Renal pelvis (tissue), 4 donors: ENCODE data around the gene DDIT3. TPM values are rescaled to one million over a fixed set of nuclear protein-coding genes. Genes with fewer than 3 reads are reported as not detected.

ENCODE experiments used
- DNase-seq: peaks from one replicate; pipeline ENCODE4 v3.0.0-alpha.2; 2013
- polyA plus RNA-seq, 3 donors: library from polyadenylated mRNA; unstranded; fragments of 120-200 nt; gene quantifications; one replicate each; pipeline ENCODE4 v1.2.1, GENCODE V29; 2013; ENCODE audit not compliant: insufficient read length in 3 of 3

DDIT3 gene
- polyA plus RNA-seq, 3 donors, result 27.5 to 31.3 (median 31.2) TPM

DNA sequence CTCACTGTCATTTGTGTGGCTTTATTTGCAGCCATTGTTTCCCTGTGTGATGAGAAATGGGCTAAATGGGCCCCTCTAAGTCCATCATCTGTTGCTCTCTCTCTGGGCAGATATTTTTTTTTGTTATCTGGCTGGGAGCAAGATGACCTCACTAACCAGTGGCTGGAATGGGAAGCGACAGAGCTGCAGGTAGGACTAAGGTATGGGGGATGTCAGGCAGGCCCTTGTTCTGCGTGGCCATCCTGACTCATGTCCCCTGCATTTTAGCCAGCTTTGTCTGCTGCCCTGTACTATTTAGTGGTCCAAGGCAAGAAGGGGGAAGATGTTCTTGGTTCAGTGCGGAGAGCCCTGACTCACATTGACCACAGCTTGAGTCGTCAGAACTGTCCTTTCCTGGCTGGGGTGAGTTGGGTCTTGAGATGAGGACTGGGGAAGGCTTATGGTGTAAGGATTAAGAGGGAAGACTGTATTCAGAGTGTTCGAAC, 31.1 kb downstream of the DDIT3 start:
- DNase-seq, result no peak

DNA sequence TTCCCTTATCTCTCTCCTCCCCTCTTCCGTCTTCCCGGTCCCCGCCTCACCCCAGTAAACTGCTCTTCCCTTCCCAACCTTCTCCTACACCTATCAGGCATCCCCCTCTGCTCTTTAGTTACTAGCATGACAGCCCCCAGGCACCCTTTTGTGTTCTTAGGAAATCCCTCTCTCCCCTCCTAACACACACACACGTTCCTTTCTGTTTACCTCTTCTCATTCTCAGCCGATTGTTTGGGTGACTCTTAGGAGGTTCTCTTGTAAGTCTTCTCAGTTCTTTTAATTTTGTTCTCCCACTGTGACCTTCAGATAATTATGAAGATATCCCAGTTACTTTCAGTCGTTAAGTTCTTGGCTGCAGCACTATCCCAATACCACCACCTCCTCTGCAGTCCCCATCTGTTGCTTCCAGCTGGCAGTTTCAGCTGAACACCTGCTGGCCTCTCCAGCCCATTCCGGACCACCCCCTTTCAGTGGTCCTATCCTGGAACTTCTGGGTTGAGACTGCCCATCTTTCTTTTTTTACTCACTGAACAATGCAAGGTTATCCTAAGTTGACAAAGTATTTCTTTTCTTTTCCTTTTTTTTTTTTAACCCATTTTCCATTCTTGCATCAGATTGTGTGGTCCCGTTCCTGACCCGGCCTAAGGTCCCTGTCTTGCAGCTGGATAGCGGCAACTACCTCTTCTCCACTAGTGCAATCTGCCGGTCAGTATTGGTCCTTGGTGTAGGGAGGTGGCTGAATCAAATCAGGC, 31.7 kb downstream of the DDIT3 start:
- no peak for DNase-seq

DNA sequence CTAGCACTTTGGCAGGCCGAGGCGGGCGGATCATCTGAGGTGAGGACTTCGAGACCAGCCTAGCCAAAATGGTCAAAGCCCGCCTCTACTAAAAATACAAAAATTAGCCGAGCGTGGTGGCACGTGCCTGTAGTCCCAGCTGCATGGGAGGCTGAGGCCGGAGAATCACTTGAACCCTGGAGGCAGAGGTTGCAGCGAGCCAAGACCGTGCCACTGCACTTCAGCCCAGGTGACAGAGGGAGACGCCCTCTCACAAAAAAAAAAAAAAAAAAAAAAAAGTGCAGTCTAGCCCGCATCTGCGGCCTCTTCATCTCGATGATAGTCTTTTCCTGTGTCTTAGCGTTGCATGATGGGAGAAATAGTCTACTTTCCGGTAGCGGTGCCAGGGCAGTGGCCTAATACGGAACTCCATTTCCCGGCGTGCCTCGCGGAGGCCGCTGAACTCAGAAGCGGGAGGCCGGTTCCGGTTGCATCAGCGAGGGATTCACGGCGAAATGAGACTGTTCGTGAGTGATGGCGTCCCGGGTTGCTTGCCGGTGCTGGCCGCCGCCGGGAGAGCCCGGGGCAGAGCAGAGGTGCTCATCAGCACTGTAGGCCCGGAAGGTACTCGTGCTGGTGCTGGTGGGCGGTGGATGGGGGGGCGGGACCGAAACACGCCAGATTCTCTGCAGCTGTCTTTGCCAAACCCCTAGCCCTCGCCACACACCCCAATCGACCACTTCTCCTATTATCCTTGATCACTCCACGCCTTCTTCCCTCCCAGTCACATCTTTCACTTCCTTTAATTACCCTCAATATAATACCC, 32.5 kb downstream of the DDIT3 start, which contains the start of gene MARS1:
Gene MARS1 (plus strand): TSS at position 472 of the 805 bp plus-strand sequence. CDS start 23 bp downstream, at position 495.
- DNase-seq, result peak; percentile 96

DNA sequence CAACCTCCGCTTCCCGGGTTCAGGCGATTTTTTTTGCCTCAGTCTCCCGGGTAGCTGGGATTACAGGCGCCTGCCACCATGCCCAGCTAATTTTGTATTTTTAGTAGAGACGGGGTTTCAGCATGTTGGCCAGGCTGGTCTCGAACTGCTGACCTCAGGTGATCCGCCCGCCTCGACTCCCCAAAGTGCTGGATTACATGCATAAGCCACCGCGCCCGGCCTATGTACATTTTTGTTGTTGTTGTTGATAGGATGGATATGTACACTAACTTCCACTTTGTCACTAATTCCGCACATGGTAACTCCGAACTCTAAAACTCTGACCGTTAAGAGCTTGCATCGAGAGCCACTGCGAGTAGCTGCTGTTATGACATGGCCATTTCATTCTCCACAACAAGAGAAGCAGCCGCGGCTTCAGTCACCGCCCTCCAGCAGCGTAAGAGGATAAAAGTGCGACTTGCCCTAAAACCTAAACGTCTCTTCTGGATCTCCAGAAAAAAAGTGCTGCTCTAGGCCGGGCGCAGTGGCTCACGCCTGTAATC, 33.2 kb downstream of the DDIT3 start:
- DNase-seq, result no peak

DNA sequence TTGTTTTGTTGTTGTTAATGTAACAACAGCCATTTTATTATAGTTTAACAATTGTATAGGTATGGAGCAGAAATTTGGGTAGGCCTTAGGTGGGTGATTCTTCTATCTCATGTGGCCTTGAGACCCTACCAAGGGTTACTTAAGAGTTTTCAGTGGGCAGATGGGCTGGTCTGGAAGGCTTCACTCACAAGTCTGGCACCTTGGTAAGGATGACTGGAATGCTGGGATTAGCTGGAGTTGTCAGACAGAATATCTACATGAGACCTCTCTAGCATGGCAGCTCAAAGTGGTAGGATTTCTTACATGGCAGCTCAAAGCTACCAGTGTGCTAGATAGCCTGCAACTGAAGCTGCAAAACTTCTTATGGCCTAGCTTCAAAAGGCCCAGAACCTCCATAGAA, 34.6 kb downstream of the DDIT3 start:
- DNase-seq, result no peak

DNA sequence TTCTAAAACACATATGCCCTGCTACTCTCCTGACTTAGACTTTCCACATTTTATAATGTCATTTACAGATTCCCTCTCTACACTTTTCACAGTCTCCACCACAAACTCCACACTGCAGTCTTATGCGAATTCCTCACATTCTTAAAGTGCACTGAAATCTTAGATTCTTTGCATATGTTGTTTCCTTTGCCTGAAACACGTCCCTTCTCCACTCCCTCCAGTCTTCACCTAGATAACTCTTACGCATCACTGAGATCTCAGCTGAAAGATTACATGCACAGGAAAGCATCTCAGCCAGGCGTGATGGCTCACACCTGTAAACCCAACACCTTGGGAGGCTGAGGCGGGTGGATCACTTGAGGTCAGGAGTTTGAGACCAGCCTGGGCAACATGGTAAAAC, 36.8 kb downstream of the DDIT3 start:
- DNase-seq, result no peak

DNA sequence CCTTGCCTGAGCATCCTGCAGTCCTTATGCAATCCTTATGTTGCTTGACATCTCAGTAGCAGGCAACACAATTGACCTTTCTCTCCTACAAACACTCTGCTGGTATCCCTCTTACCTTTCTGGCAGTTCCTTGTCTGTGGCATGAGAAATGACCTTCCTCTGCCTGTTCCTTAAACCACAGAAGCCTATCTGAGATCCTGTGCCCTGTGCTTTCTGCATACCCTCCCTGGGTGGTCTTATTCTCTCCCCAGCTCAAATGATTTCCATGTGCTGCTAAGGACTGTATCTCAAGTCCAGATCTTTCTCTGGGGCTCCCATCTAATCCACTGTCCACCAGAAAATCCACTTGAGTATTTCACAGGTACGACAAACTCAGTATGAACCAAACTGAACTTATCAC, 38.6 kb downstream of the DDIT3 start:
- DNase-seq, result no peak

DNA sequence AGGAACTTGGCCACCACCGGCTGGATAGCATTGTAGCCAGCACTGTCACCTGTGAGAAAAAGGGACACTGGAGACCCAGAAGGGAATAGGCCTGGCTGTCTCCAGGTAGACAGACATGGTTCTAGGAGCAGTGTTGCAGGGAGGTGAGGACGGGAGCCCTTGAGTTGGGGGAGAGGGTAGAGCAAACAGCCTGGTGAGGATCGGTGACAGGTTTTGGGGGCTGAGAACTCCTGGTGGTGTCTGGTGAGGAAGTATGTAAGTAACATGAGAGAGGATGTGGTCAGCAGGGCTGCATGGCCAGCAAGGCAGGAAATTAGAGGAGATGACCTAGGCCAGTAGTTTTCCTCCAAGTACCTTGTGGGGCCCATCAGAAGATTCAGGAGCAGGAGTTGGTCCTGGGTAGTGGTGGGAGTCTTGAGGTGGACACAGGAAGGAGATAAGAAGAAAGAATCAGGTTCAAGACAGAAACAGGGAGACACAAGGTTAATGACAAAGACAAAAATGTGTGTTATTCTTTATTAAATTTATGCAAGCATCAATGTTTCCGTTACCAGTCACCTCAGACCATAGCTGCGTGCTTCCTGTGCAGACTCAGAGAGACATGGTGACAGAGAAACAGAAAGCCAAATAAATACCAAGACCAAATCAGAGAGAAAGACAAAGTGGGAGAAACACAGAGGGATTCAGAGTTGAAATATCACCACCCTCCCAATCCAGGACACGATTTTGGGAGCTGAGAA, 40.8 kb downstream of the DDIT3 start, which contains the start of gene ARHGAP9:
Gene ARHGAP9 (minus strand): TSS at position 491 of the 740 bp plus-strand sequence. CDS start 460 bp downstream, at position 31.
- DNase-seq, result no peak

DNA sequence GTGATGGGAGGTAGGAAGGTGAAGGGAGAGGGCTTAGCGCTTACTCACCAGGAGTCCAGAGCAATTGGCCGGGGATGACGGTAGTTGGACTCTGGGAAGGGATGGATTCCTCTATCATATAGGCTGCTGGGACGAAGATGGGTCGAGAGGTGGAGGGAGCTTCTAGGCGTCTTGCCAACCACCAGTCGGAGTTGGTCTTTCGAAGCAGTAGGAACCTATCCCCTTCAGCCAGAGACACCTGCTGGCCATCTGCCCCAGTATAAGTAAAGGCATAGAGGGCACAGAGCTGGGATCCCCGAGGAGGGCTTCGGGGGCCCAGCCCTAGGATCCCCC, 41.3 kb downstream of the DDIT3 start:
- DNase-seq, result no peak

DNA sequence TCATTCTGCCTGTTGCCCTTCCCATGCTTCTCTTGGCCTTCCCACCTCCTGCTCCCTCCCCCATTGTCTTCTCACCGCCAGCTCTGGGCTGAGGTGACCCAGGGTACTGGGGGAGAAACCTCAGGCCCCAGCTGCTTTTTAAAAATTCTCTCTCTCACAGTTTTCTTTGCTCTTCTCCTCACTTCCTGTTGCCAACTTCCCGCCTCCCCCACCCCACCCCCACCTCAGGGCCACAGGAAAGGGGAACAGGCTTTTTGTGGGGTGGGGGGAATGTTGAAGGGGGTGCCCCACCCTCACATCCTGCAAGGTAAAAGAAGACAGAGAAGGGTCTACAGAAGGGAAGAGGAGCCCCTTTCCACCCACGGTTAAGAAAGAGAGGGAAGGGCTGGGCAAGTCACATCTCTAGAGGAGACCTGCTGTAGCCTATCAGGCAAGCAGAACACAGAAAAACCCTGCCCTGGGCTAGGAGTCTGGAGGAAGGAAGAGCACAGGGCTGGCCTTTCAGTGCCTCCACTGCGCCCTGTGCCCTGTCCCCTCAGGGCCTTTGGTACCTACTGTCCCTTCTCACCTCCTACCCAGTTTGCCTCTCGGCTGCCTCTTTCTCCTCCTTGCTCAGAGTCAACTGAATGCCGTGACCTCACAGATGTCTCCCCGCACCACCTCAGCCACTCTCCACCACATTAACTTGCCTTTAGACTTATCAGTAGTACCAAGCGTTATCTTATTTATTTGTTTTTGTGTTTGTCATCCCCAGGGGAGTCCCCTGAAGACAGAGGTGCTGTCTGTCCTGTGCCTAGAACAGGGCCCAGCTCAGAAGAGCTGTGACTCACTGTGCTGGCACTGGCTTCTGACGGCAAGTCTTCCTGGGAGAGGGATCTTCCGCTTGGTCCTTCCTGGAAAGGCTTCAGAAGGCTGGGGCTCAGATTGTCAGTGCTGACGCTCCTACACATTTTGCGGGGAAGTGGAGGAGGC, 42.3 kb downstream of the DDIT3 start:
- DNase-seq, result no peak

DNA sequence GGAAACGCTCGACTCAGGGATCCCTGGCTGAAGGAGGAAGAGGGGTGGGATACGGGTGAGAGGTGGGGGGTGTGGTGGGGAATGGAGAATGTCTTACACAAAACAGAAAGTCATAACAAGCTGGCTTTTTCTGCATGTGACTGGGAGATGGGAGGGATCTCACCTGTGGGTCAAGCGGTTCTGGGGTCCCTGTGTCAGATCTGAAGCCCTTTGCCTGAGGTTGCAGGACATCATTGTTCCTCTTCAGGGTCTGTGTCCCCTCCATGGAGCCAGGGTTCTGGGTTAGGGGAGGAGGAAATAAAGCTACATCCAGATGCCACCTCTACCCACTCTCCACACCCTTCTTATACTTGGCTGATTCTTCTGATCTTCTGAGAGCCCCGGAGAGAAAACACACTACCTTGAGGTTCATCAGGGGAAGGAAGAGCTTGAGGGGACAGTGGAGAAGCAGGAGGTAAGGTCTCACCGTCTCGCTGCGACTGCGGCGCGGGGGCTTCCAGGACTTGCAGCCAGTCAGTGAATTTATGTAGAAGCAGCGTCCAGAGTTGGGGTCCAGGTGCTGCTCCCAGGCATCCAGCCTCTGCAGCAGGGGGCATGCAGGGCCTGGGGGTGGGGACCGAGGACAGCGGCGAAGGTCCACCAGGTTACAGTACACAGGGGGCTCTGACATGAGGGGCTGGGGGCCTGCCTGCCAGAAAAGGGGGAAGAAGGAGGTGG, 43.2 kb downstream of the DDIT3 start:
- no peak for DNase-seq

DNA sequence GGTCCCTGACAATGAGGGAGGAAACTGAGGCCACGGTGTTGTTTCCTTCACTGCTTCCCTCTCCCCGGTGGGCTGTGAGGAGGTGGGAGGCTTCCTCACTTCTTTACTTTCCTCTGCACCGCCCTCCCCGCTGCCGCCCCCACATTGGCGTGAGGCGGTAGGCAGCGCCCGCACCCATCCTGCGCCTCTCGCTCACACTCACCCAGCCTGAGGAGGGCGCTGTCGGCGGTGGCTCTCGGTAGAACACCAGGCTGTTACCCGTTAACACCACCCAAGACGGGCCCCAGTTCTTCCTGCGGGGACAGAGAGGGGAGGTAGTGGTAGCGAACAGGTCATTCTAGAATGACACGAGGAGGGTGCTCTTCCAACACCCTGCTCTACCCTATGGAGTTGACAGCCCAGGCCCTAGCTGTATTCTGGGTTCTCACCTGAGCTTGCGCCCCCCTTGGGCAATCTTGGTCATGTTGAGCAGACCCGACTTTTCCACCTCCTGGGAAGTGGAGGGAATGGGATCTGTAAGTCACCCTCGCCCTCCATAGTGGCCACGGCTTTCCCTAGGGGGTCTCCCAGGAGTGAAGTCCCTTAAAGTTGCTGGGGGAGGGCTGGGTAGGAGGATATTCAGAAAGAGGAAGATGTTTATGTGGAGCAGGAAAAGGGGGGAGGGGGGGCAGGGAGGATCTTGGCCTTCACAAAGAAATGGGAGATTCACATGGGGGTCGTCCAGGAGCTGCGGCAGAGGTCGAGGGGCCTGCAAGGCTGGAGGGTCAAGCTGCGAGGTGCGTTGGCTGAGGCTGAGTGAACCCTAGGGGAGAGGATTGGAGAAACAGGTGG, 43.9 kb downstream of the DDIT3 start:
- no peak for DNase-seq

DNA sequence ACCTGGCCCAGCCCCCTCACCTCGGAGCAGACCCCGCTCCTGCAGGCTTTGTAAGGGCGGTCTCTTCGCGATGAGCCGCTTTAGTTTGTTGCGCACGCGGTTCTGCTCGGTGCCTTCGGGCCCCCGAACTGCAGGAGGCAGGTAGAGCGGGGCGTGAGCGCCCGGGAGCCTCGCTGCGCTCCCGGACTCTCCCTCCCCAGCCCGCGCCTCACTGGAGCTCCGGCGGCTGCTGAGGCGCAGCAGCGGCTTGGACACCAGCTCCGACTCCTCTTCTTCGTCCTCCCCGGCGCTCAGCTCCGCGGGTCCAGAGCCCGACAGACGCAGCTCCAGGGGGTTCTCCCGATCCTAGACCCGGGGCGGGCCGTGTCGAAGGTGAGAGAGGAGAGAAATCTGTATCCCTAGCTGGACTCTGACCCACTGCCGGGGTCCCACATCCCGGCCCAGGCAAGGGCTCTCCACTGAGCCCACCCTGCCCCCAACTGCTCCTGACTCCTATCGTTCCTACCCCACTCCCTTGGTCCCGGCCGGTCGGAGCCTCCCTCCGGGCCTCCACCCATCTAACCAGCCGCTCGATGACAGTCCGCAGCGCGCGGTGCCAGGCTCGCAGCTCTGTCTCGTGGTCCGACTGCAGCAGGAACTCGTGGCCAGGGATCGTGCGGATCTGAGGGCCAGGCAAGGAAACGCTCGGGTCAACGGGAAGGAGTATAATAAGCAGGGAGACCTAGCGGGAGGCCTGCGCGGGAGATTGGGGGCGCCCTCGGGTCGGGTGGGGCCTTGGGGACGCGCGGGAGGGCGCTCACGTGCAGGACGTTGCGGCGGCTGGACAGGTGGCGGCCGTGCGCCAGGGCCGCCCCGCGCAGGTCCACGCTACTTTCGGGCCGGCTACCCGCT, 44.8 kb downstream of the DDIT3 start:
- no peak for DNase-seq

DNA sequence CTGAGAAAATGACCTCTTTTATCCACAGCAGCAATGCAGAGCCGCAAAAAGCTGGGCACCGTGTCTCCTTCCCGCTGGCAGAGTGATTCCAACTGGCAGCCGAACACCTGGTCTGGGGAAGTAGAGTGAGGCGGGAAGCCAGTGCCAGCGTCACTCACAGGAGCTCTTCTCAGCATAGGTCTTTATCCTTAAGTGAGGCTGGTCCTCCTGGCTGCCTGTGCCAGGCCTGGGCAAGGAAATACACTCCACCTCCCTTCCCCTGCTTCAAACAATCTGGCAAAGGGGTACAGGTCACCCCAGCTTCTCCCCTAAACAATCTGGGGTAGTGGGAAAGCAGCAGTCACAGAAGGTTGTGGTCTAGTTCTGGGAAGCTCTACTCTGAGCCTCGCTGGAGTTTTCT, 45.5 kb downstream of the DDIT3 start:
- DNase-seq, result no peak

DNA sequence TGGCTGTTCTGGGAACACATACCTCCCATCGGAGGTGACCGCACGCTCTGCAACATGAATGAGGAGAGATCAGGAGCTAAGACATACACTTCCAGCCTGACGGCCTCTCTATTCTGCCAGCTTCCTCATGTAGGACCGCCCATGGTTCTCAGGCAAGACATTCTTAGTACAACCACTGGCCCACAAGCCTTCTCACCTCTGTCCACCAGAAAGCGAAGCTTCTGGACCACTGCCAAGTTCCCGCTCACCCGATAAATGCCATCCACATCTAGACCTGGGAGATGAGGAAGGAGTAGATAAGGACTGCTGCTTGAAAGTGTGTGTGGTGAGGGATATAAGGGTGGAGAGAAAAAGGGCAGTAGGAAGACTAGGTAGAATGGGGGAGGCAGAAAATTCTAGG, 45.9 kb downstream of the DDIT3 start:
- no peak for DNase-seq

DNA sequence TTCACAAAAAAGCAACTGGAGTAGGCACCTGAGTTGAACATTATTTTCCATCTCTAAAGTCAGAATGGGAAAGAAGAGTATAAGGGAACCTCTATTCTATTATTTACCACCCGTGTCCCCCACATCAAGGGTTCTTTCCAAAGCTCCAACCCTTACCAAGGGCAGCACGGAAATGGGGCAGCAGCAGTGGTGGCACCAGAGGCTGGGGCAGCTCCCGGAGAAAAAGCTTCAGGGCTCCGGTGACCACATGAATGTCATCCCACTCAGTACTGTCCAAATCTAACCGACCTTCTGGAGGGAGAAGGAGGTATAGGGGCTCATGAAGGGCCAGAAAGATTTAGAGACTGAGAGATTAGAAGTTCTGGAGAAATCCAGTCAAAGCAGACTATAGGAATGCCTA, 46.4 kb downstream of the DDIT3 start:
- no peak for DNase-seq

DNA sequence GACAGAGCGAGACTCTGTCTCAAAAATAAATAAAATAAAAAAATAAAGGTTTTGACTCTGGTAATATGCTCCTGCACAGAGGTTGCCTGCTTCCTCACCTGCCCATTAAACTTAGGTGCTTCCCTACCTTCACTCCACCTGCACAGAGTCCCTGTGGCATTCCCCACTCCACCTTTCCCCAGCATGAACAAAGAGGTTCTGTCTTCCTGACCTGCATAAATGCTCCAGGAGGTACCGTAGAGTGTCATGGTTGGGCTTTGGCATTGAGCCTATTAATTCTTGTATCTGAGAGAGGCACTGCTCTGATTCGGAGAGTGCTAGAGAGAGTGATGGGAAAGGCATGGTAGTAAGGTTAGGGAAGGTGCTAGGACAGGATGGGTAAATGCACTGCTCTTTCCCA, 46.9 kb downstream of the DDIT3 start:
- no peak for DNase-seq

DNA sequence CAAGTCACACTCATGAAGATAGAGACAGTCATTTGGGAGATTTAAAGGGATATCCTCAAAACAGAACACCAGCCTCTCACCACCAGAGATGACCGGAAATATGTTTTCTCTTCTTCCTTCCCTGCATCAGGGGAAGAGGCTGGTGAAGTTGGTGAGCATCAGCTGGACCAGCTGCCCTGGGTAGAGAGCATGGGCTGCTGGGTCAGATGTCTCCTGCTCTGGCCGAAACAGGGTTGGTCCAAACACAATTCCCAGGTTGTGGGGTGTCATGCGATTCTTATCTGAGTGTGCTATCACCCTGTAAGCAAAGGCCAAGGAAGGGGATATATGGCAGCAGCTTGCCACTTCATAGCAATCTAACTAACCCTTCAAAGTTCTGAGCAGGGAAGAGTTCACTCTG, 47.9 kb downstream of the DDIT3 start:
- no peak for DNase-seq
